Measurements from ENCODE around the gene DSCAML1. TPM values are rescaled to one million over a fixed set of nuclear protein-coding genes. Genes with fewer than 3 reads are reported as not detected.

DSCAML1 gene
- total RNA-seq, 1 experiment from 2014 or later = 0.03 TPM

DNA sequence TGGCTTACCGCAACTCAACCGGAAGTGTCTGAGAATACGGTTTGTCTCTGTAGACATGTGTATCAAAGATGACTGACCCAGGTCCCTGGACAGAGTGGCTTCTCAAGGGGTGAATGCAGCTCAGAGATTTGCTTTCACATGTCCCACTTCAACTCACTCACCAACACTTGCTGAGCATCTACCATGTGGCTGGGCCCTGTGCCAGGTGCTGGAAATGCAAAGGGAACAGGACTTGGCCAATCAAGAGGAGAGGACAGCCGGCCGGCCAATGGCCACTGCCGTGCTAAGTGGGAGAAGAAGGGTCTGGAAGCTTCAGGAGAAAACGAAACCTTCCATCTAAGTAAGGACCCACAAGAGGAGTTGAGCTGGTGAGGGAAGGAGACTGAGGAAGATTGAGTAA, 318.1 kb downstream of the DSCAML1 start:
- no peaks in the 10 kb centered on the region for H3K9me3 ChIP-seq (replicated peaks)
- peak overlapping the region; percentile 45; the same call in 1 of the 2 replicates for H3K27ac ChIP-seq
- H3K4me1 ChIP-seq (replicated peaks) = peaks cover 26% of the 10 kb centered on the region
- H3K4me3 ChIP-seq = no peak overlapping the region
- DNase-seq (ENCODE audit: low read depth in 1 of 2, low spot score in 2 of 2) = peak in 1 of 2 experiments; percentile 41
- H3K36me3 ChIP-seq = no peaks in the 10 kb centered on the region
- no peaks in the 10 kb centered on the region for H3K27me3 ChIP-seq (replicated peaks)

DNA sequence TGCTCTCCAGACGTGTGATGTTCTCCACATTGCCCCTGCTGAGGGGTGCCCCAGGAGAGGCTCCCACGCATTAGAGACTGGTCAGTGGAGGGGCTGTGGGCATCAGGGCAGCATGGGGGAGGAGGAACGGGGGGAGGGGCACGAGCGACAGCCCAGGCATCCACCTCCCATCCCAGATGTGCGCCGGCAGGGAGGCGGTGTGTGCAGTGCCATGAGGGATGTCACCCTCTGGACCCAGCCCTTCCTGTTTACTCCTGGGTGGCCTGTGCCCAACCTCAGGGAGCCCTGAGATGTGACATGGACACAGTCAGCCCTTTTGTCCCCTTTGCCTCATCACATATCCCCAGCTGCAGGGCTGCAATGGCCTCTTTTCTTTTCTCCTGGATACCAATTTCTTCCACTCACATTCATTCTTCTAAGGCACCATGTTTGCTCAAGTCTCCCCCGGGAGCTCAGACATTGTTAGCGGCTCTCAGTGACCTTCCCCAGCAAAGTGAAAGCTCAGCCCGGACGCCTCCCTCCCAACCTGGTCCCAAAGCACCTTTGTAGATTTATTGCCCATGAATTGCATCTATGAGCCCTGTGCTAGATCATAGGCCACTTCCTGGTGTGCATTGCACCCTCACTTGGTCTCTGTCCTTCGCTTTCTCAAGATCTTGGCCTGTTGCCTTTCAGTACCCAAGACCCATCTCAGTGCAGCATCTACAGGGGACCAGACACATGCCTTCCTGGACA, 318.7 kb downstream of the DSCAML1 start:
- peak; percentile 26 to 43 for DNase-seq (ENCODE audit: low read depth in 1 of 2, low spot score in 2 of 2)
- Histone ChIP-seq H3K27ac (peak overlapping the region; percentile 45; the same call in 1 of the 2 replicates), H3K36me3 (no peaks in the 10 kb centered on the region), H3K4me1 (replicated peaks) (peaks cover 26% of the 10 kb centered on the region), H3K4me3 (no peak overlapping the region), H3K27me3 (replicated peaks) (no peaks in the 10 kb centered on the region), H3K9me3 (replicated peaks) (no peaks in the 10 kb centered on the region)

DNA sequence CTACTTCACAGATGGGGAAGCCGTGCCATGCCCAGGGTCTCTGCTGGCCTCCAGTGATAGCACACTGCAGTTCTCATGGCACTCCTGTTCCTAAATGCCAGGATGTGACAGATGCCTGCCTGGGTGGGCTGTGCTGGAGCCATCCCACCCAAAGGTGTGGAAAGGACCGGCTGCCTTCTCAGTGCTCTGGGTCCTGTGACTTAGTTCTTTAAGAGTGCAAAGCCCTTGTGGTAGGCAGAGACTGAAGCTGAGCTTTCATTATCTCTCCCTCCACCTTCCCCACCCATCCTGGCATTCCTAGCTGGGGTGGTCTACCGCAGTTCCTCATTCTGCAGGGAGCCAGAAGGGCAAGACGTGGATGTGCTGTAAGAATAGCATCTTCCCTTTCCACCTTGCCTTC, 319.3 kb downstream of the DSCAML1 start:
- Histone ChIP-seq H3K9me3 (replicated peaks) (no peaks in the 10 kb centered on the region), H3K4me3 (no peak overlapping the region), H3K36me3 (no peaks in the 10 kb centered on the region), H3K27me3 (replicated peaks) (no peaks in the 10 kb centered on the region), H3K27ac (peak overlapping the region; percentile 42; the same call in 1 of the 2 replicates), H3K4me1 (replicated peaks) (peaks cover 26% of the 10 kb centered on the region)
- DNase-seq (ENCODE audit: low read depth in 1 of 2, low spot score in 2 of 2) = peak; percentile 64 to 71

- Histone ChIP-seq H3K36me3 (no peaks in the 10 kb centered on the region), H3K9me3 (replicated peaks) (no peaks in the 10 kb centered on the region), H3K27ac (peak overlapping the region; percentile 42), H3K4me3 (no peak overlapping the region), H3K27me3 (replicated peaks) (no peaks in the 10 kb centered on the region), H3K4me1 (replicated peaks) (peaks cover 26% of the 10 kb centered on the region)
- no peak for DNase-seq (ENCODE audit: low read depth in 1 of 2, low spot score in 2 of 2)
Measured at GRCh38 chr11:117476531-117477142, 320.4 kb downstream of the DSCAML1 start.

- H3K9me3 ChIP-seq (replicated peaks) = no peaks in the 10 kb centered on the region
- H3K27ac ChIP-seq = no peak overlapping the region
- no peaks in the 10 kb centered on the region for H3K27me3 ChIP-seq (replicated peaks)
- no peak for DNase-seq (ENCODE audit: low read depth in 1 of 2, low spot score in 2 of 2)
- H3K4me1 ChIP-seq (replicated peaks) = peaks cover 26% of the 10 kb centered on the region
- H3K4me3 ChIP-seq = no peak overlapping the region
- no peaks in the 10 kb centered on the region for H3K36me3 ChIP-seq
Measured at GRCh38 chr11:117475716-117476530, 321.1 kb downstream of the DSCAML1 start.

DNA sequence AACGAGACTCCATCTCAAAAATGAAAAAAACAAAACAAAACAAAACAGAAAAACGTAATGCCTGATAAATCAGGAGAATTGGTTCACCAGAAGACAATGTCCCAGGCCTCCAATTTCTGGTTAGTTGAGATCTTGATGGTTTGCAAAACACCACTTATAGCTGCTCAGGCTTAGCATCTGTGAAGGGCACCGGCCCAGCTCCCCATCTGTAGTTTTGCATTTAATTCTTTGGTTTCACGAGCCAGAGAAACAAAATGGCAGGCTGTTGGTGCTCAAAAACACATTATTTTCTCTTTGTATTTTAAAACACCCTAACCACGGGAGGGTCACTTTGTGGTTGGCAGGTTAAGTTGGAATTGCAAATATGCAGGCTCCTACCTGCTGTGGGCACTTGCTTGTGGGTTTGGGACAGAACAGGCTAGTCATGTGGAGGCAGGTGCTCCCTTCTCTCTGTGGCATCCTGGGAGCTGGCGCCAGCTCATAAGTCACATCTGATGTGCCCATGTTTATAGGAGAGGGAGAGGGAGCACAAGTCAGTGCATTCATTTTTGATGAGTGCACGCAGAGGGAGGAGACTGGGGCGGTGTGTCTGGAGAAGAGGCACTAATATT, 323.4 kb downstream of the DSCAML1 start:
- H3K27me3 ChIP-seq (replicated peaks) = no peaks in the 10 kb centered on the region
- DNase-seq (ENCODE audit: low read depth in 1 of 2, low spot score in 2 of 2) = no peak
- H3K36me3 ChIP-seq = no peaks in the 10 kb centered on the region

DNA sequence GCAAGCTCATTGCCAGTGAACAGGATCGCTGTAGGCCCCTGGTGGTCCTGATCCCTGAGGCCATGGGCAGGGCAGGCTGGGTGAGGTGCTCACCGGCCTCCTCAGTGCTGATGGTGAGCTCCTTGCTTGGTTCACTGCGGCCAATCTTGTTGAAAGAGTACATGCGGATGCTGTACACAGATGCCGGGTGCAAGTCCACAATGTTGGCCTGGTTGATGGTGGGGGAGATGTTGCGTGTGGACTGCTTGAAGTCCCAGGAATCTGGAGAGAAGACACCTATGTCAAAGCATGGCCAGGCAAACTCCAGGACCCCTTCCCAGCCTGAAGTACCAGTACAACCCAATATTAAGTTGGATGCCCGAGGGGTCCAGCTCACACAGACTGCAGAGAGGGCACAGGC, 325.2 kb downstream of the DSCAML1 start:
- H3K4me3 ChIP-seq = no peak overlapping the region
- no peaks in the 10 kb centered on the region for H3K27me3 ChIP-seq (replicated peaks)
- peaks cover under 1% of the 10 kb centered on the region for H3K4me1 ChIP-seq (replicated peaks)
- H3K9me3 ChIP-seq (replicated peaks) = no peaks in the 10 kb centered on the region
- H3K36me3 ChIP-seq = no peaks in the 10 kb centered on the region
- DNase-seq (ENCODE audit: low read depth in 1 of 2, low spot score in 2 of 2) = no peak
- H3K27ac ChIP-seq = no peak overlapping the region

More for the DNA sequence above, 323.4 kb downstream of the DSCAML1 start:
- Histone ChIP-seq H3K4me1 (replicated peaks) (peaks cover 19% of the 10 kb centered on the region), H3K9me3 (replicated peaks) (no peaks in the 10 kb centered on the region), H3K27ac (no peak overlapping the region), H3K4me3 (no peak overlapping the region)

GRCh38 chr11:117470576-117470975, 326.4 kb downstream of the DSCAML1 start:
- H3K4me1 ChIP-seq (replicated peaks) = no peaks in the 10 kb centered on the region
- DNase-seq (ENCODE audit: low read depth in 1 of 2, low spot score in 2 of 2) = no peak
- H3K36me3 ChIP-seq = no peaks in the 10 kb centered on the region
- no peak overlapping the region for H3K4me3 ChIP-seq
- H3K9me3 ChIP-seq (replicated peaks) = no peaks in the 10 kb centered on the region
- H3K27me3 ChIP-seq (replicated peaks) = no peaks in the 10 kb centered on the region
- H3K27ac ChIP-seq = no peak overlapping the region

GRCh38 chr11:117468888-117469287, 328.1 kb downstream of the DSCAML1 start:
- Histone ChIP-seq H3K4me3 (no peak overlapping the region), H3K27ac (no peak overlapping the region), H3K36me3 (no peaks in the 10 kb centered on the region), H3K9me3 (replicated peaks) (no peaks in the 10 kb centered on the region), H3K4me1 (replicated peaks) (no peaks in the 10 kb centered on the region), H3K27me3 (replicated peaks) (no peaks in the 10 kb centered on the region)
- no peak for DNase-seq (ENCODE audit: low read depth in 1 of 2, low spot score in 2 of 2)

DNA sequence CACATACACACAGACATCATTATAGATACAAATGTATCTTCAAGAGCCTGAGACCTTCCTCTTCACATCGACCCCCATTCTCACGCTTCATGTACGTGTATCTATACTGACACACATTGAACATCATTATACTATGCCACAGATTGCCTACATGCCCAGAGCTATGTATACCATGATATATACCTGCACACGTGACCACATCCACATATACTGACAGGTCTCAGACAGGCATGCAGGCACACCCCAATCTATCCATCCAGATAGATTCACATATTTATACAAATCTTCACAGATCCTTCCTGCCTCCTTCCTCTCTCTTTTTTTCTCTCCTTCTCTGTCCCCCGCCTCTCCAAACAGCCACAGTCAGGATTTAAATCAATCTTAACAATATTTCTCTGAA, 329.2 kb downstream of the DSCAML1 start:
- Histone ChIP-seq H3K36me3 (no peaks in the 10 kb centered on the region), H3K27me3 (replicated peaks) (no peaks in the 10 kb centered on the region), H3K27ac (no peak overlapping the region), H3K4me3 (no peak overlapping the region), H3K9me3 (replicated peaks) (no peaks in the 10 kb centered on the region), H3K4me1 (replicated peaks) (no peaks in the 10 kb centered on the region)
- no peak for DNase-seq (ENCODE audit: low read depth in 1 of 2, low spot score in 2 of 2)

DNA sequence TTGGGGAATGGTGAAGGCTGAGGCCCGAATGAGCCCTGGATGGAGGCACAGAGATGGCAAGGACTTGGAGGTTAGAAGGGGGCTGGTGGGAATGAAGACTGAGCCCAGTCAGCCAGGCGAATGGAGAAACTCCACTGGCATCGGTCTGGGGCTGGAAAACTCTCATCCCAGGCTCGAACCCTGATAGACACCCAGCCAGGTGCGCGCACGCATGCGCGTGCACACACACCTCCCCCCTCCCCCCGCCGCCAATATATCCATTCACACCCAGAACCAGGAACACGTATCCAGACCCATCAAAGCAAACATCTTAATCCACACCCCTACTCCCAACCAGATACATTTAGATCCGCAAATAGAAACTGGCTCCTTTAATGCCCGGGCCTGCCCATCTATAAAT, 330.1 kb downstream of the DSCAML1 start:
- H3K27ac ChIP-seq = no peak overlapping the region
- H3K4me1 ChIP-seq (replicated peaks) = no peaks in the 10 kb centered on the region
- no peak for DNase-seq (ENCODE audit: low read depth in 1 of 2, low spot score in 2 of 2)
- H3K36me3 ChIP-seq = no peaks in the 10 kb centered on the region
- H3K9me3 ChIP-seq (replicated peaks) = no peaks in the 10 kb centered on the region
- no peaks in the 10 kb centered on the region for H3K27me3 ChIP-seq (replicated peaks)
- H3K4me3 ChIP-seq = no peak overlapping the region

DNA sequence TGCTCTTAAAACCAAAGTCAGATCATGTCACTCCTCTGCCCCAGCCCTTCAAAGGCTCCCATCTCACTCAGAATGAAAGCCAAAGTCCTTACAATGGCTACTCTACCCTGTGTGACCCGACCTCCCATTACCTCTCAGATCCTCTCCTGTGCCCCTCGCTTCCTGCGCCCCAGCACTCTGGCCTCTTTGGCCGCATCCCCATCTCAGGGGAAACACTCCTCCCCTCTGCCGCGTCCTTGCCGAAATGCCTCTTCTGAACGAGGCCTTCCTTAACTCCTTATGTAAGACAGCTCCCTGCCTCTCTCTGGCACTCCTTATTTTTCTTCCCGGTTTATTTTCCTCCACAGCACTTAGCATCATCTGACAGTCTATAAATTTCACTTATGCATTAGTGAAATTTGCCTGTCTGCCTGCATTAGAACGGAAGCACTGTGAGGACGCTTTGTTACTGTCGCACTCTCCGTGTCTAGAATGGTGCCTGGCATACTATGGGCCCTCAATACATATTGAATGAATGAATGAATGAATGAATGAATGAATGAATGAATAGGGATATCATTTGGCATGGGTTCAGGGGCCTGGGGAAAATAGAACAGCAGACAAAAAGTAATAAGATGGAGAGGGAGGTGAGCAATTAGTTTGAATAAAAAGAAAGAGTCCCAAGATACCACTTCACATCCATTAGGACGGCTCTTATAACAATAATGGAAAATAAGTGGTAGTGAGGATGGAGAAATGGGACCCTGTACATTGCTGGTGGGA, 331.6 kb downstream of the DSCAML1 start:
- H3K4me3 ChIP-seq = no peak overlapping the region
- H3K9me3 ChIP-seq (replicated peaks) = no peaks in the 10 kb centered on the region
- H3K36me3 ChIP-seq = no peaks in the 10 kb centered on the region
- no peak for DNase-seq (ENCODE audit: low read depth in 1 of 2, low spot score in 2 of 2)
- no peaks in the 10 kb centered on the region for H3K4me1 ChIP-seq (replicated peaks)
- H3K27me3 ChIP-seq (replicated peaks) = no peaks in the 10 kb centered on the region
- no peak overlapping the region for H3K27ac ChIP-seq

DNA sequence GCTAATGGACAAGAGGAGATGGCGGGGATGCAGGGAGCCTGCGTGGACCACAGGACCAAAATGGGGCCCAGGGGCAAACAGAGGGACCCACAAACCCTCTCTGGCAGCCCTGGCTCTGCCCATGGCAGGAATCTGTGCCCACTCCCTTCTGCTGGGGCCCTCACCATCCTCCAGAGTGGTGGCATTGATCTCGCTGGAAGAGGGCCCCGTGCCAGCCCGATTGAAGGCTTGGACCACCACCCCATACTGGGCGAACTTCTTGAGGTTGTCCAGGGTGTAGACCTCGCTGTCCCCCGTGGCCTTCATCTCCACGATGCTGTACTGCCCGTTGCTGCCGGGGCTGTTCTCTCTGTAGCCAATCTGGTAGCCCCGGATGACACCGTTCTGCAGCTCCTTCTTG, 332.2 kb downstream of the DSCAML1 start:
- H3K27me3 ChIP-seq (replicated peaks) = no peaks in the 10 kb centered on the region
- no peaks in the 10 kb centered on the region for H3K36me3 ChIP-seq
- H3K4me3 ChIP-seq = no peak overlapping the region
- DNase-seq (ENCODE audit: low read depth in 1 of 2, low spot score in 2 of 2) = no peak
- H3K4me1 ChIP-seq (replicated peaks) = no peaks in the 10 kb centered on the region
- H3K27ac ChIP-seq = no peak overlapping the region
- no peaks in the 10 kb centered on the region for H3K9me3 ChIP-seq (replicated peaks)
